ENCODE measurements around the gene SGMS1. TPM values are rescaled to one million over a fixed set of nuclear protein-coding genes. Genes with fewer than 3 reads are reported as not detected.

Gene SGMS1
- polyA plus RNA-seq, 1 donor (not counting 4 experiments of a cell fraction or from before 2014, with no cell fraction given): 18.3 TPM

DNA sequence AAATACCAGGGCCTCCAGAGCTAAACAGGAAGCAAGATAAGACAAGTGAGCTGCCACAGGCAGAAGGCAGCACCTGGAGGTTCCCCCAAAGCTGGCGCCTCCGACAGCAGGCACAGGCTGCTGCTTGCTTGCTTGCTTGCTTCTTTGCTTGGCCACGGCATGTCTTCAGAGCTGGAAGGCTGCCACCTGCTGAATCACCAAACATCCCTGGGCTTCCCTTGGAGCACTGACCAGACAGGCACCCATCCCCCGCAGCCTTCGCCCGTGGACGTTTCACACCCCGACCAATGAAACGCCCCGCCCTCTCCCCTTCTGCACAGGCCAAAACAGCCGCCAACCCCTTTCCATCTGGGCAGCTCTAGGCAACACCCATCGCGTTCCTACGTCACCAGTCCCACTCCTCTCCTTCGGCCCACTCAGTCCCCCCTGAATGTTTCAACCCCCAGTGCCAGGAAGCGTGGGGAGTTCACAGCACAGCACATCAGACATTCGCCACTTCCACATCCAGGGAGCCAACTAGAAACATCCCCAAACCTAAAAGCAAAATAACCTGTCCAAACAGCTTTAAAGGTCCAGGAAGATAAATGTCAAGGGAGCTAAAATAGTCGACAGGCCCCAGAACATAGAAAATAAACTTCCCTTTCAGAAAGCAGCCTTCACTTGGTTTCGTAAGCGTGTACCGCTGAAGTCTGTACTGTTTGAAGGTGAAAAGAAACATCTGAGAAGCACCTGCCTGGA, 1.6 kb downstream of the SGMS1 start:
- DNase-seq (ENCODE audit: low read depth, low spot score) (peak; percentile 84), FAIRE-seq (peak; percentile 89)
- Histone ChIP-seq H3K27ac (ENCODE audit: control insufficient read depth, insufficient read depth, low read length) (peak overlapping the region; percentile 70), H3K27me3 (ENCODE audit: control insufficient read depth, extremely low read depth, insufficient read depth, low read length) (no peaks in the 10 kb centered on the region), H3K36me3 (ENCODE audit: control insufficient read depth in 2 of 2, extremely low read depth in 1 of 2, insufficient read depth in 2 of 2, low read length in 2 of 2) (no peaks in the 10 kb centered on the region), H3K79me2 (ENCODE audit: control insufficient read depth, insufficient read depth, low read length) (peaks cover 24% of the 10 kb centered on the region), H3K4me3 (ENCODE audit: control insufficient read depth in 2 of 3, extremely low read depth in 1 of 3, insufficient read depth in 2 of 3, low read depth in 1 of 3, low read length in 3 of 3) (peak overlapping the region; percentile 78 to 89 (median 83)), H3K4me2 (ENCODE audit: control insufficient read depth, extremely low read depth, insufficient read depth, low read depth, low read length) (peak overlapping the region; percentile 99), H2AFZ (ENCODE audit: control insufficient read depth, low read length) (peak overlapping the region; percentile 63), H3K4me1 (ENCODE audit: control insufficient read depth, extremely low read depth, insufficient read depth, low read length) (peaks cover 48% of the 10 kb centered on the region), H3K9me3 (ENCODE audit: control insufficient read depth, low read depth, low read length) (no peaks in the 10 kb centered on the region), H4K20me1 (ENCODE audit: control insufficient read depth, extremely low read depth, insufficient read depth, low read length) (peaks cover 3% of the 10 kb centered on the region), H3K9me1 (ENCODE audit: control insufficient read depth, extremely low read depth, insufficient read depth, low read length) (no peaks in the 10 kb centered on the region), H3K9ac (ENCODE audit: control insufficient read depth, extremely low read depth, insufficient read depth, low read length) (peak overlapping the region; percentile 93)
- TF ChIP-seq EZH2 (IDR thresholded peaks at IDR 0.05; ENCODE audit: low read length): no peak
- TF ChIP-seq, protein P1, sequence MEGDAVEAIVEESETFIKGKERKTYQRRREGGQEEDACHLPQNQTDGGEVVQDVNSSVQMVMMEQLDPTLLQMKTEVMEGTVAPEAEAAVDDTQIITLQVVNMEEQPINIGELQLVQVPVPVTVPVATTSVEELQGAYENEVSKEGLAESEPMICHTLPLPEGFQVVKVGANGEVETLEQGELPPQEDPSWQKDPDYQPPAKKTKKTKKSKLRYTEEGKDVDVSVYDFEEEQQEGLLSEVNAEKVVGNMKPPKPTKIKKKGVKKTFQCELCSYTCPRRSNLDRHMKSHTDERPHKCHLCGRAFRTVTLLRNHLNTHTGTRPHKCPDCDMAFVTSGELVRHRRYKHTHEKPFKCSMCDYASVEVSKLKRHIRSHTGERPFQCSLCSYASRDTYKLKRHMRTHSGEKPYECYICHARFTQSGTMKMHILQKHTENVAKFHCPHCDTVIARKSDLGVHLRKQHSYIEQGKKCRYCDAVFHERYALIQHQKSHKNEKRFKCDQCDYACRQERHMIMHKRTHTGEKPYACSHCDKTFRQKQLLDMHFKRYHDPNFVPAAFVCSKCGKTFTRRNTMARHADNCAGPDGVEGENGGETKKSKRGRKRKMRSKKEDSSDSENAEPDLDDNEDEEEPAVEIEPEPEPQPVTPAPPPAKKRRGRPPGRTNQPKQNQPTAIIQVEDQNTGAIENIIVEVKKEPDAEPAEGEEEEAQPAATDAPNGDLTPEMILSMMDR (optimal IDR thresholded peaks at IDR 0.05 in 1 of 3, IDR thresholded peaks at IDR 0.05 in 1 of 3, conservative IDR thresholded peaks at IDR 0.05 in 1 of 3; ENCODE audit: extremely low read depth in 1 of 3, insufficient read depth in 2 of 3, low read length in 3 of 3): peak in 1 of 3 experiments; percentile 33
- dilution Hi-C loops (cut with MboI; ENCODE audit: extremely low pct_ligation_motif_present, low sequenced_read_pairs): no loop called here

DNA sequence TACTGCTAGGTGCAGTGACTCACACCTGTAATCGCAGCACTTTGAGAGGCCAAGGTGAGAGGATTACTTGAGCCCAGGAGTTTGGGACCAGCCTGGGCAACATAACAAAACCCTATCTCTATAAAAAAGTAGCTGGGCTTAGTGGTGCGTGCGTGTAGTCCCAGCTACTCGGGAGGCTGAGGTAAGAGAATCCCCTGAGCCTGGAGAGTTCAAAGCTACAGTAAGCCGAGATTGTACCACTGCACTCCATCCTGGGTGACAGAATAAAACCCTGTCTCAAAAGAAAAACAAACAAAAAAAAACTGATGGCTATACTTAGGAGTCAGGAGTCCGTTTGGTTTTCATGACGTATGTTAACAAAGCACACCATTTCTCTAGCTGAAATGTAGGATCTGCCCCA, 2.9 kb downstream of the SGMS1 start:
- dilution Hi-C loops (cut with MboI; ENCODE audit: extremely low pct_ligation_motif_present, low sequenced_read_pairs): no loop called here
- H3K4me3 ChIP-seq (ENCODE audit: control insufficient read depth in 2 of 3, extremely low read depth in 1 of 3, insufficient read depth in 2 of 3, low read depth in 1 of 3, low read length in 3 of 3): no peak overlapping the region
- no peaks in the 10 kb centered on the region for H3K9me3 ChIP-seq (ENCODE audit: control insufficient read depth, low read depth, low read length)
- H3K4me2 ChIP-seq (ENCODE audit: control insufficient read depth, extremely low read depth, insufficient read depth, low read depth, low read length): peak overlapping the region; percentile 16
- DNase-seq (ENCODE audit: low read depth, low spot score) (no peak), FAIRE-seq (no peak)
- H3K9ac ChIP-seq (ENCODE audit: control insufficient read depth, extremely low read depth, insufficient read depth, low read length): no peak overlapping the region
- no peaks in the 10 kb centered on the region for H3K9me1 ChIP-seq (ENCODE audit: control insufficient read depth, extremely low read depth, insufficient read depth, low read length)
- peaks cover 27% of the 10 kb centered on the region for H3K79me2 ChIP-seq (ENCODE audit: control insufficient read depth, insufficient read depth, low read length)
- H2AFZ ChIP-seq (ENCODE audit: control insufficient read depth, low read length): no peak overlapping the region
- peaks cover 48% of the 10 kb centered on the region for H3K4me1 ChIP-seq (ENCODE audit: control insufficient read depth, extremely low read depth, insufficient read depth, low read length)
- peaks cover 3% of the 10 kb centered on the region for H4K20me1 ChIP-seq (ENCODE audit: control insufficient read depth, extremely low read depth, insufficient read depth, low read length)
- H3K27ac ChIP-seq (ENCODE audit: control insufficient read depth, insufficient read depth, low read length): no peak overlapping the region
- no peaks in the 10 kb centered on the region for H3K36me3 ChIP-seq (ENCODE audit: control insufficient read depth in 2 of 2, extremely low read depth in 1 of 2, insufficient read depth in 2 of 2, low read length in 2 of 2)
- H3K27me3 ChIP-seq (ENCODE audit: control insufficient read depth, extremely low read depth, insufficient read depth, low read length): no peaks in the 10 kb centered on the region
- TF ChIP-seq, protein P1 (optimal IDR thresholded peaks at IDR 0.05 in 1 of 3, IDR thresholded peaks at IDR 0.05 in 1 of 3, conservative IDR thresholded peaks at IDR 0.05 in 1 of 3; ENCODE audit: extremely low read depth in 1 of 3, insufficient read depth in 2 of 3, low read length in 3 of 3): no peak
- TF ChIP-seq EZH2 (IDR thresholded peaks at IDR 0.05; ENCODE audit: low read length): no peak
